NCI-H2081 treated with DMSO at 0.1 percent for 48 hours (cell line): ENCODE data around the gene CAB39.
A peak's percentile ranks its signal among the peaks of the same experiment; 100 is the strongest.

Experiments used
- DNase-seq: peaks from one replicate; lab custom pipeline; 2025; lab: John Stamatoyannopoulos, UW

The CAB39 gene

GRCh38 chr2:230712443-230713330, at the start of gene CAB39:
Gene CAB39 (plus strand): TSS chr2:230712842. CDS start chr2:230760002, 47,160 bp downstream.
- peak; percentile 24 for DNase-seq

- DNase-seq, result no peak
These were observed 48.5 kb upstream of the CAB39 start for GRCh38 chr2:230664128-230664527.

GRCh38 chr2:230664844-230665243, 47.8 kb upstream of the CAB39 start:
- no peak for DNase-seq

- no peak for DNase-seq
These were observed 47.4 kb upstream of the CAB39 start for GRCh38 chr2:230665263-230665691.

GRCh38 chr2:230666446-230666845, 46.2 kb upstream of the CAB39 start:
- DNase-seq, result no peak

GRCh38 chr2:230666885-230667712, 45.5 kb upstream of the CAB39 start:
- no peak for DNase-seq

GRCh38 chr2:230668184-230668938, 44.3 kb upstream of the CAB39 start:
- no peak for DNase-seq

- no peak for DNase-seq
These were observed 43.7 kb upstream of the CAB39 start for GRCh38 chr2:230668939-230669303.

- DNase-seq, result no peak
These were observed 43.2 kb upstream of the CAB39 start for GRCh38 chr2:230669386-230669950.

- DNase-seq, result no peak
These were observed 41.5 kb upstream of the CAB39 start for GRCh38 chr2:230671117-230671516.

- no peak for DNase-seq
These were observed 39.8 kb upstream of the CAB39 start for GRCh38 chr2:230672836-230673235.

GRCh38 chr2:230674401-230674800, 38.2 kb upstream of the CAB39 start:
- no peak for DNase-seq

GRCh38 chr2:230674966-230675672, 37.5 kb upstream of the CAB39 start:
- no peak for DNase-seq

- no peak for DNase-seq
These were observed 36.1 kb upstream of the CAB39 start for GRCh38 chr2:230676546-230676945.

- no peak for DNase-seq
These were observed 35.3 kb upstream of the CAB39 start for GRCh38 chr2:230677201-230677946.

- DNase-seq, result no peak
These were observed 34.6 kb upstream of the CAB39 start for GRCh38 chr2:230678018-230678417.

- no peak for DNase-seq
These were observed 34.2 kb upstream of the CAB39 start for GRCh38 chr2:230678451-230678850.

- DNase-seq, result no peak
These were observed 32.0 kb upstream of the CAB39 start for GRCh38 chr2:230680463-230681170.

- DNase-seq, result no peak
These were observed 31.5 kb upstream of the CAB39 start for GRCh38 chr2:230681171-230681545.

GRCh38 chr2:230682546-230682945, 30.1 kb upstream of the CAB39 start:
- no peak for DNase-seq
